ENCODE measurements around the gene GPR39. TPM values are rescaled to one million over a fixed set of nuclear protein-coding genes. Genes with fewer than 3 reads are reported as not detected.

Gene GPR39
- total RNA-seq, 1 experiment from 2014 or later, result 9.0 TPM

- Histone ChIP-seq H3K9me3 (ENCODE audit: control insufficient read depth, insufficient read depth, low read depth, low read length) (no peaks in the 10 kb centered on the region), H3K4me3 (ENCODE audit: low read depth in 2 of 2, low read length in 2 of 2) (no peak overlapping the region), H3K4me1 (ENCODE audit: control insufficient read depth, insufficient read depth, low read length) (no peaks in the 10 kb centered on the region), H3K27ac (ENCODE audit: low read length) (no peak overlapping the region), H3K27me3 (ENCODE audit: control insufficient read depth, insufficient read depth, low read length) (no peaks in the 10 kb centered on the region), H3K36me3 (ENCODE audit: control insufficient read depth, insufficient read depth, low read length) (no peaks in the 10 kb centered on the region)
- ChIA-PET POLR2A (no interaction called here), CTCF (no interaction called here)
- no TSS peak for BruUV-seq (replicated peaks)
- in situ Hi-C loops (cut with HindIII; ENCODE audit: low pct_unique_long_range_greater_than_20kb, low sequenced_read_pairs) (no loop called here), intact Hi-C loops (cut with micrococcal nuclease; ENCODE audit: unreplicated experiment) (no loop called here)
- TF ChIP-seq, protein P1, sequence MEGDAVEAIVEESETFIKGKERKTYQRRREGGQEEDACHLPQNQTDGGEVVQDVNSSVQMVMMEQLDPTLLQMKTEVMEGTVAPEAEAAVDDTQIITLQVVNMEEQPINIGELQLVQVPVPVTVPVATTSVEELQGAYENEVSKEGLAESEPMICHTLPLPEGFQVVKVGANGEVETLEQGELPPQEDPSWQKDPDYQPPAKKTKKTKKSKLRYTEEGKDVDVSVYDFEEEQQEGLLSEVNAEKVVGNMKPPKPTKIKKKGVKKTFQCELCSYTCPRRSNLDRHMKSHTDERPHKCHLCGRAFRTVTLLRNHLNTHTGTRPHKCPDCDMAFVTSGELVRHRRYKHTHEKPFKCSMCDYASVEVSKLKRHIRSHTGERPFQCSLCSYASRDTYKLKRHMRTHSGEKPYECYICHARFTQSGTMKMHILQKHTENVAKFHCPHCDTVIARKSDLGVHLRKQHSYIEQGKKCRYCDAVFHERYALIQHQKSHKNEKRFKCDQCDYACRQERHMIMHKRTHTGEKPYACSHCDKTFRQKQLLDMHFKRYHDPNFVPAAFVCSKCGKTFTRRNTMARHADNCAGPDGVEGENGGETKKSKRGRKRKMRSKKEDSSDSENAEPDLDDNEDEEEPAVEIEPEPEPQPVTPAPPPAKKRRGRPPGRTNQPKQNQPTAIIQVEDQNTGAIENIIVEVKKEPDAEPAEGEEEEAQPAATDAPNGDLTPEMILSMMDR (IDR thresholded peaks at IDR 0.05), result no peak
- TF ChIP-seq, protein P2, sequence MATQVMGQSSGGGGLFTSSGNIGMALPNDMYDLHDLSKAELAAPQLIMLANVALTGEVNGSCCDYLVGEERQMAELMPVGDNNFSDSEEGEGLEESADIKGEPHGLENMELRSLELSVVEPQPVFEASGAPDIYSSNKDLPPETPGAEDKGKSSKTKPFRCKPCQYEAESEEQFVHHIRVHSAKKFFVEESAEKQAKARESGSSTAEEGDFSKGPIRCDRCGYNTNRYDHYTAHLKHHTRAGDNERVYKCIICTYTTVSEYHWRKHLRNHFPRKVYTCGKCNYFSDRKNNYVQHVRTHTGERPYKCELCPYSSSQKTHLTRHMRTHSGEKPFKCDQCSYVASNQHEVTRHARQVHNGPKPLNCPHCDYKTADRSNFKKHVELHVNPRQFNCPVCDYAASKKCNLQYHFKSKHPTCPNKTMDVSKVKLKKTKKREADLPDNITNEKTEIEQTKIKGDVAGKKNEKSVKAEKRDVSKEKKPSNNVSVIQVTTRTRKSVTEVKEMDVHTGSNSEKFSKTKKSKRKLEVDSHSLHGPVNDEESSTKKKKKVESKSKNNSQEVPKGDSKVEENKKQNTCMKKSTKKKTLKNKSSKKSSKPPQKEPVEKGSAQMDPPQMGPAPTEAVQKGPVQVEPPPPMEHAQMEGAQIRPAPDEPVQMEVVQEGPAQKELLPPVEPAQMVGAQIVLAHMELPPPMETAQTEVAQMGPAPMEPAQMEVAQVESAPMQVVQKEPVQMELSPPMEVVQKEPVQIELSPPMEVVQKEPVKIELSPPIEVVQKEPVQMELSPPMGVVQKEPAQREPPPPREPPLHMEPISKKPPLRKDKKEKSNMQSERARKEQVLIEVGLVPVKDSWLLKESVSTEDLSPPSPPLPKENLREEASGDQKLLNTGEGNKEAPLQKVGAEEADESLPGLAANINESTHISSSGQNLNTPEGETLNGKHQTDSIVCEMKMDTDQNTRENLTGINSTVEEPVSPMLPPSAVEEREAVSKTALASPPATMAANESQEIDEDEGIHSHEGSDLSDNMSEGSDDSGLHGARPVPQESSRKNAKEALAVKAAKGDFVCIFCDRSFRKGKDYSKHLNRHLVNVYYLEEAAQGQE (IDR thresholded peaks at IDR 0.05; ENCODE audit: insufficient read depth in 1 of 2, low read depth in 2 of 2, low read length in 1 of 2), result no peak
- no peak for TF ChIP-seq SIN3A (IDR thresholded peaks at IDR 0.05; ENCODE audit: borderline replicate concordance, insufficient read depth, low read depth, low read length)
- no peak for TF ChIP-seq TCF7L2 (IDR thresholded peaks at IDR 0.05; ENCODE audit: low read depth, low read length)
- TF ChIP-seq POLR2AphosphoS5 (IDR thresholded peaks at IDR 0.05; ENCODE audit: low read depth, low read length), result no peak
- DNase-seq (ENCODE audit: low read depth, low spot score) (no peak), ATAC-seq (no peak)
These were observed 225.8 kb downstream of the GPR39 start for GRCh38 chr2:132642415-132642814.

GRCh38 chr2:132645176-132645575 lies 228.6 kb downstream of the GPR39 start:
- BruUV-seq (replicated peaks), result no TSS peak
- intact Hi-C loops (cut with micrococcal nuclease; ENCODE audit: unreplicated experiment), result no loop called here
- ChIA-PET CTCF (no interaction called here), POLR2A (no interaction called here)
- Histone ChIP-seq H3K4me1 (ENCODE audit: control insufficient read depth, insufficient read depth, low read length) (no peaks in the 10 kb centered on the region), H3K36me3 (ENCODE audit: control insufficient read depth, insufficient read depth, low read length) (no peaks in the 10 kb centered on the region), H3K27ac (ENCODE audit: low read length) (no peak overlapping the region), H3K4me3 (ENCODE audit: low read depth in 2 of 2, low read length in 2 of 2) (no peak overlapping the region), H3K9me3 (ENCODE audit: control insufficient read depth, insufficient read depth, low read depth, low read length) (no peaks in the 10 kb centered on the region), H3K27me3 (ENCODE audit: control insufficient read depth, insufficient read depth, low read length) (no peaks in the 10 kb centered on the region)
- ATAC-seq (no peak), DNase-seq (ENCODE audit: low read depth, low spot score) (no peak)
- TF ChIP-seq, protein P2 (IDR thresholded peaks at IDR 0.05; ENCODE audit: insufficient read depth in 1 of 2, low read depth in 2 of 2, low read length in 1 of 2), result no peak
- no peak for TF ChIP-seq SIN3A (IDR thresholded peaks at IDR 0.05; ENCODE audit: borderline replicate concordance, insufficient read depth, low read depth, low read length)
- TF ChIP-seq TCF7L2 (IDR thresholded peaks at IDR 0.05; ENCODE audit: low read depth, low read length), result no peak
- TF ChIP-seq POLR2AphosphoS5 (IDR thresholded peaks at IDR 0.05; ENCODE audit: low read depth, low read length), result no peak
- TF ChIP-seq, protein P1 (IDR thresholded peaks at IDR 0.05), result no peak
- in situ Hi-C loops (cut with HindIII; ENCODE audit: low pct_unique_long_range_greater_than_20kb, low sequenced_read_pairs), result no loop called here

Measured in Panc1 (cell line).